ENCODE data around the gene PARVA. TPM values are rescaled to one million over a fixed set of nuclear protein-coding genes. Genes with fewer than 3 reads are reported as not detected.

Gene PARVA
- total and polyA plus RNA-seq, 2 experiments from 2014 or later: 37.4 to 46.2 TPM

DNA sequence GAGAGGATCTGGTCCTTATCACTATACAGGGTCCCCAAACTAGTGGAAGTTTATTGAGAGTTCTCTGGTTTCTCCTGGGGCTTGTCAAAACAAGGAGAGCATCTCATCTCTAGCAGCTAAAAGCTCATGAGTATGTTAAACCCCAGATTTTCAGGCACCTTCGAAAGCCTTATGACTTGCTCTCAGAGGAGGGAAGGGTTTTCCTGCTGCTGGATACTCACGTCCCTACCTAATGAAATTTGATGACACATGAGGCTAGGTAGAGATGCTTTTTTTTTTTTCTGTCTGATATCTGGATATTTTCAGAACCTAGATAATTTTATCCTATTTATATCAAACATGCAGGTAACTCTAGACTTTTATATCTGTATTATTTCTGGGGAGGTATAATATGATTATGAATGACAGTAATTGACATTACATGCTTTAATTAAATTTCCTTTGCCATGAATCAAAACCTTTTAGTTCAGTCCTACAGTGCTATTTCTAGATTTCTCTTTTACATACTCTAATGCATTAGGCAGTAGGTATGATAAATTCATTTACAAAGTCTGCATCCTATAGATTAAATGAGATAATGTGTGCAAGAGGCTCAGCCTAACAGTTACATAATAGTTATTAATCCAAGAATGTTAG is 73.9 kb downstream of the PARVA start:
- Histone ChIP-seq H3K4me2 (no peak overlapping the region), H3K27ac (no peak overlapping the region), H3K9me3 (ENCODE audit: low read depth) (peaks cover 4% of the 10 kb centered on the region), H3K36me3 (replicated peaks; ENCODE audit: insufficient read depth, low read depth) (no peaks in the 10 kb centered on the region), H2AFZ (no peak overlapping the region), H3K4me1 (ENCODE audit: insufficient read depth) (no peaks in the 10 kb centered on the region), H3K27me3 (no peaks in the 10 kb centered on the region), H3K4me3 (no peak overlapping the region), H3K79me2 (peaks cover 68% of the 10 kb centered on the region), H3K9me2 (replicated peaks; ENCODE audit: insufficient read depth) (no peaks in the 10 kb centered on the region), H4K20me1 (ENCODE audit: insufficient read depth, poor library complexity, severe bottlenecking) (no peaks in the 10 kb centered on the region)
- no peak for DNase-seq (ENCODE audit: low spot score)
- TF ChIP-seq, protein P1, sequence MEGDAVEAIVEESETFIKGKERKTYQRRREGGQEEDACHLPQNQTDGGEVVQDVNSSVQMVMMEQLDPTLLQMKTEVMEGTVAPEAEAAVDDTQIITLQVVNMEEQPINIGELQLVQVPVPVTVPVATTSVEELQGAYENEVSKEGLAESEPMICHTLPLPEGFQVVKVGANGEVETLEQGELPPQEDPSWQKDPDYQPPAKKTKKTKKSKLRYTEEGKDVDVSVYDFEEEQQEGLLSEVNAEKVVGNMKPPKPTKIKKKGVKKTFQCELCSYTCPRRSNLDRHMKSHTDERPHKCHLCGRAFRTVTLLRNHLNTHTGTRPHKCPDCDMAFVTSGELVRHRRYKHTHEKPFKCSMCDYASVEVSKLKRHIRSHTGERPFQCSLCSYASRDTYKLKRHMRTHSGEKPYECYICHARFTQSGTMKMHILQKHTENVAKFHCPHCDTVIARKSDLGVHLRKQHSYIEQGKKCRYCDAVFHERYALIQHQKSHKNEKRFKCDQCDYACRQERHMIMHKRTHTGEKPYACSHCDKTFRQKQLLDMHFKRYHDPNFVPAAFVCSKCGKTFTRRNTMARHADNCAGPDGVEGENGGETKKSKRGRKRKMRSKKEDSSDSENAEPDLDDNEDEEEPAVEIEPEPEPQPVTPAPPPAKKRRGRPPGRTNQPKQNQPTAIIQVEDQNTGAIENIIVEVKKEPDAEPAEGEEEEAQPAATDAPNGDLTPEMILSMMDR (IDR thresholded peaks at IDR 0.05; ENCODE audit: poor library complexity): no peak
- no peak for TF ChIP-seq EZH2phosphoT487 (IDR thresholded peaks at IDR 0.05; ENCODE audit: low read depth, severe bottlenecking, unreplicated experiment)
- no peak for TF ChIP-seq EZH2 (IDR thresholded peaks at IDR 0.05; ENCODE audit: borderline replicate concordance)
- WGBS (ENCODE audit: low lambda C conversion rate, missing lambda C conversion rate): 88% methylated on average over 2 of the region's 2 CpGs

DNA sequence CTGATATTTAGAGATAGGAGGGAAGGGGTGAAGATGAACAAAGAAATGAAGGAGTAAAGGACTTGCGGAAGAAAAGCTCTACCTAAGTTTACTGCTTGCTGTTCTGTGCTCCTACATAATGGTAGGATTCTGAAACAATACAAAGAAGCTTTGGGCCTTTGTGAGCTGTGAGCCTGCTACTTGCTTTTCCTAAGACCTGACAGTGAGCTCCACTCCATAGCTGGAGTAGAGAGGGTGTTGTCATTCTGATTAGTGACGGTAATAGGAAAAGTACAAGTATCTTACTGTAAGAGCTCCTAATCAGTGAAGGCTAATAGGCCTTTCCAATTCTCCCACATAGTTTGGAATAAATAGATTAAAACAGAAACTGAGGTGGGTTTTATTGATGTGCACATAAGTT is 75.9 kb downstream of the PARVA start:
- no peak overlapping the region for H3K4me2 ChIP-seq
- TF ChIP-seq, protein P1 (IDR thresholded peaks at IDR 0.05; ENCODE audit: poor library complexity): no peak
- TF ChIP-seq EZH2phosphoT487 (IDR thresholded peaks at IDR 0.05; ENCODE audit: low read depth, severe bottlenecking, unreplicated experiment): no peak
- no peak for TF ChIP-seq EZH2 (IDR thresholded peaks at IDR 0.05; ENCODE audit: borderline replicate concordance)
- no peak overlapping the region for H3K4me3 ChIP-seq
- WGBS (ENCODE audit: low lambda C conversion rate, missing lambda C conversion rate): 93% methylated on average over 2 of the region's 2 CpGs
- H3K79me2 ChIP-seq: peaks cover 65% of the 10 kb centered on the region
- H3K27ac ChIP-seq: no peak overlapping the region
- DNase-seq (ENCODE audit: low spot score): no peak
- no peaks in the 10 kb centered on the region for H3K36me3 ChIP-seq (replicated peaks; ENCODE audit: insufficient read depth, low read depth)
- no peaks in the 10 kb centered on the region for H3K9me3 ChIP-seq (ENCODE audit: low read depth)
- H2AFZ ChIP-seq: no peak overlapping the region
- no peaks in the 10 kb centered on the region for H3K9me2 ChIP-seq (replicated peaks; ENCODE audit: insufficient read depth)
- no peaks in the 10 kb centered on the region for H4K20me1 ChIP-seq (ENCODE audit: insufficient read depth, poor library complexity, severe bottlenecking)
- H3K27me3 ChIP-seq: no peaks in the 10 kb centered on the region
- no peaks in the 10 kb centered on the region for H3K4me1 ChIP-seq (ENCODE audit: insufficient read depth)

DNA sequence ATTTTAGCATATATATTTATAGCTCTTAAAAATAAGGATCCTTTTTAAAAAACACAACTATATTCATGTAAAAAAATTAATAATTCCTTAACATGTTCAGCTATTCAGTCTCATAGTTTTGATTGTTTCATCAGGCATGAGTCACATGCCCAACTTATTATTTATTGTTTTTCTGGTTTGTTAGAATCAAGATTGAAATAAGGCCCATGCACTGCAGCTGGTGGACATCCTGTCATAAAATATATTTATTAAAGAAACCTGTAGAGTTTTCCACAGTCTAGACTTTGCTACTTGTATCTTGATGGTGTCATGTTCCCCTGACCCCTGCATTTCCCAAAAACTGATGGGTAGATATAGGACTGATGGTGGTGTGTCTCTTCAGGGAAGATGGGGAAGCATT is 77.4 kb downstream of the PARVA start:
- H3K79me2 ChIP-seq: peaks cover 64% of the 10 kb centered on the region
- H2AFZ ChIP-seq: no peak overlapping the region
- no peaks in the 10 kb centered on the region for H3K9me2 ChIP-seq (replicated peaks; ENCODE audit: insufficient read depth)
- H3K4me3 ChIP-seq: no peak overlapping the region
- no peak overlapping the region for H3K4me2 ChIP-seq
- no peaks in the 10 kb centered on the region for H3K27me3 ChIP-seq
- no peaks in the 10 kb centered on the region for H4K20me1 ChIP-seq (ENCODE audit: insufficient read depth, poor library complexity, severe bottlenecking)
- H3K27ac ChIP-seq: no peak overlapping the region
- no peaks in the 10 kb centered on the region for H3K4me1 ChIP-seq (ENCODE audit: insufficient read depth)
- no peak for DNase-seq (ENCODE audit: low spot score)
- no peaks in the 10 kb centered on the region for H3K9me3 ChIP-seq (ENCODE audit: low read depth)
- TF ChIP-seq EZH2phosphoT487 (IDR thresholded peaks at IDR 0.05; ENCODE audit: low read depth, severe bottlenecking, unreplicated experiment) (no peak), EZH2 (IDR thresholded peaks at IDR 0.05; ENCODE audit: borderline replicate concordance) (no peak)
- TF ChIP-seq, protein P1 (IDR thresholded peaks at IDR 0.05; ENCODE audit: poor library complexity): no peak
- no peaks in the 10 kb centered on the region for H3K36me3 ChIP-seq (replicated peaks; ENCODE audit: insufficient read depth, low read depth)
